ENCODE measurements around the gene RPH3AL.
"Not testable (repeated sequence)": the region's sequence is repeated elsewhere in the genome, so short reads cannot be mapped to it uniquely, and the experiment has no call there.

RPH3AL gene

DNA sequence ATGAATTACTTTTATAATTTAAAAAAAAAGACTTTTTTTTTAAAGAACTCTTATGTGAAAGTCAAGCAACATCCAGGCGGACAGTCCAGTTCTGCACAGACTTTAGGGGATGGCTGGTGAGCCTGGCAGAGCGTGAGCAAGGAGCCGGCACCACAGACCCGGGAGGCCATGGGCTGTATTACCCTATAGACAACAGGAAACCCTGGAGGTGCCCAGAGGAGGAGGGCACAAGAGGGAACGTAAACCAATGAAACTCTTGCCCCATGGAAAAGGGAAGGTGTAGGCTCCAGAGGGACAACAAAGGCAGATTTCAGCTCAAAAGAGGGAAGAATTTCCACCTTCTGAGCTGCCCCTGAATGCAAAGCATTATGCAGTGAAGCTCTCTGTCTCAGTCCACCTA, 25.5 kb upstream of the RPH3AL start:
- no peak for DNase-seq

DNA sequence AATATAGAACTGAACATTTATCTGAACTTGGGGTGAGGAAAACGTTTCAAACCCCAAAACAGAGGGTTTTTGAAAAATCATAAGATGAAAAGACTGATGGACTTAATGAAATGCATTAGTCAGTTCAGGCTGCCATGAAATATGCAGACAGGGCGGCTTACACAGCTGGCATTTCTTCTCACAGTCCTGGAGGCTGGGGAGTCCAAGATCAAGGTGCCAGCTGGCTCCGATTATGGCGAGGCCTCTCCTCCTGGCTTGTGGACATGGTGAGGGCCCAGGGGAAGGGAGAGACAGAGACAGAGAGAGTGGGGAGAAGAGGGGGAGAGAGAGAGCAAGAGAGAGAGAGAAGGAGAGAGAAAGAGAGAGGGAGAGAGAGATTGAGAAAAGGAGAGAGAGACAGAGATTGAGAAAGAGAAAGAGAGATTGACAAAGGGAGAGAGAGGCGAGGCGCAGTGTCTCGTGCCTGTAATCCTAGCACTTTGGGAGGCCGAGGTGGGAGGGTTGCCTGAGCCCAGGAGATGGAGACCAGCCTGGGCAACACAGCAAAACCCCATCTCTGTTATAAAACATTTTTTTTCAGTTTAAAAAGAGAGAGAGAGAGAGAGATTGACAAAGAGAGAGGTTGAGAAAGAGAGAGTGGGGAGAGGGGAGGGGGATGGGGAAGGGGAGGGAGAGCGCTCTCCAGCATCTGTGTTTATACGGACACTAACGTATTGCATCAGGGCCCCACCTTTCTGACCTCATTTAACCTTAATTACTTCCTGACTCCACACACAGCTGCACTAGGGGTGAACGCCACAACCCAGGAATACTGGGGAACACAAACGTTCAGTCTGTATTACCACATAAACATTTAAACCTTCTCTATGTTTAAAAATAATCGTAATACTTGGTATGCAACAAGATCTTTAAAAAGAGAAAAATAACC, 24.6 kb upstream of the RPH3AL start:
- DNase-seq, result no peak

DNA sequence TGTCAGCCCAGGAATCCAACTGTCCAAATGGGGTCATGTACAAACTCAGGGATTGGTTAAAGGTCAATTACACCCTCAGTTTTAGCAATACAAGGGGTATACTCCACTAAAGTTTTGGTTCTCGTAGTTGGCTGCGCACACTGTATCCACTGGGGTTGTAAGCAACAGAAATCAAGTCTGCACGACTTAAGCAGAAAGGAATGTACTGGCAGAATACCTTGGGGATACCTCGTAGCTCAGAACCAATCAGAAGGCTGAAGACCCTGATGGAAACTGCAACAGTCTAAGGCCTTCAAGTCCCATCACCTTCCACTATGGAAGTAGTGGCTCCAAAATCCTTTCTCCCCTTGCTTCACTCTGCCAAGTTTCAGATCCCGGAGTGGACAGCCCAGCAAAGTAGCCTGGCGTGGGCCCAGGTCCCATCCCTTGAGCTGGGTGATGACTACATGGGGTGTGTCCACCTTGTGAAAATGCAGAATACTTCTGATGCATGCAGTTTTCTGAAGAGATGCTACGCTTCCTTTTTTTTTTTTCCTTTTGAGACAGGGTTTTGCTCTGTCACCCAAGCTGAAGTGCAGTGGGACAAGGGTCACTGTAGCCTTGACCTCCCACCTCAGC, 21.1 kb upstream of the RPH3AL start:
- DNase-seq, result no peak

DNA sequence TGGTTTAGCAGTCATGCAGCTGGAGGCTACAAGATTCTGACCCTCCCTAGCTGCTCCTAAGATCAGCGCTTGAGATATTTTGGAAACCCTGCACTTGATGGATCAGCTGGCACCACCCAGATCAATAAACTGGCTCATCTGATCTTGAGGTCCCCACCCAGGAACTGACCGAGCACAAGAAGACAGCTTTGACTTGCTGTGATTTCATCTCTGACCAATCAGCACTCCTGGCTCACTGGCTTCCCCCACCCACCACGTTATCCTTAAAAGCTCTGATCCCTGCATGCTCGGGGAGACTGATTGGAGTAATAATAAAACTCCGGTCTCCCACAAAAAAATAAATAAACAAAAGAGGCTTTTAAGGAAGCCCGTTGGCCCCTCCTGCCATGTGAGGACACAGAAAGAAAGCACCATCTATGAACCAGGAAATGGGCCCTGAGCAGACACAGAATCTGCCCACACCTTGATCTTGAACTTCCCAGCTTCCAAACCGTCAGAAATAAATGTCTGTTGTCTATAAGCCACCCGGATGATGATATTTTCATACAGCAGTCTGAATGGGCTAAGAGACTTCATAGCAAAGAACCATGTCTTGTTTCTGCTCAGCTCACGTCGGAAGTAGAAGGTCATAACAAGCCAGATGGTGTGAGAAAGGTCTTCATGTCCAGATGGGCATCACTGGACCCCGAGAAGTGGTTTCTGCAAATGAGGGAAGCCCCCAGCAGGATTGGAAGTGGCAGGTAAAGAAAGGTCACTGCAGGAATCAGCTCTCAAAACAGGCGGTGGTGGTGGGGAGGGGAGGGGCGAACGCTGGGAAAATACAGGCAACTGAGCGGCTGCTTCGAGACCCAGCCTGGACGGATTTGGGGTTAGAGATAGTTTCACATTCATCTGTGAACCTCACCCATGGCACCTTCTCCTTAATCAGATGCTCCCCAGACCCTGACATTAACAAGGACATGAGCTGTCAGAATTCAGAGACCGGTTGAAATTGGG, 19.8 kb upstream of the RPH3AL start:
- DNase-seq, result no peak

DNA sequence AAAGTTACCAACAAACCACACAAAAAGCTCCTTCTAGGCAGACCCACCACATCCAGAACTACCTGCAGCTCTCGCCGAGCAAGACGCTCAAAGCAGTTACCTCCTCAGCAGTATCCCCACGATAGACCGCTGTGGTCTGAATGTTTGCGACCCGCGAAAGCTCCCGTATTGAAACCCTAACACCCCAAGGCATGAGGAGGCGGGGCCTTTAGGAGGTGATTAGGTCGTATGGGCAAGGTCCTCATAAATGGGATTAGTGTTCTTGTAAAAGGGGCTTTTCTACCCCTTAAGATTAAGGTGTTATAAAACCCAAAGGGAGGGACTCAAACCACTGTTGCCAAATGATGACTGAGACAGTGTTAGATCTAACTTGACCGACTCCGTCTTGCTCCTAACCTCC, 19.0 kb upstream of the RPH3AL start:
- DNase-seq, result no peak

DNA sequence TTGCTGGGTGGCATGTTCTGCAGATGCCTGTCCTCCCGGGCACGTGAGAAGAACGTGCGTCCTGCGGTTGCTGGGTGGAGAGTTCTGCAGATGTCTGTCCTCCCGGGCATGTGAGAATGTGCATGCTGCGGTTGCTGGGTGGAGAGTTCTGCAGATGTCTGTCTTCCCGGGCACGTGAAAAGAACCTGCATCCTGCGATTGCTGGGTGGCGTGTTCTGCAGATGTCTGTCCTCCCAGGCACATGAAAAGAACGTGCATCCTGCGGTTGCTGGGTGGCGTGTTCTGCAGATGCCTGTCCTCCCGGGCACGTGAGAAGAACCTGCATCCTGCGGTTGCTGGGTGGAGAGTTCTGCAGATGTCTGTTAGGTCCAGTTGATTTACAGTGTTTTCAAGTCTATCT, 15.0 kb upstream of the RPH3AL start:
- not testable (repeated sequence) for DNase-seq

DNA sequence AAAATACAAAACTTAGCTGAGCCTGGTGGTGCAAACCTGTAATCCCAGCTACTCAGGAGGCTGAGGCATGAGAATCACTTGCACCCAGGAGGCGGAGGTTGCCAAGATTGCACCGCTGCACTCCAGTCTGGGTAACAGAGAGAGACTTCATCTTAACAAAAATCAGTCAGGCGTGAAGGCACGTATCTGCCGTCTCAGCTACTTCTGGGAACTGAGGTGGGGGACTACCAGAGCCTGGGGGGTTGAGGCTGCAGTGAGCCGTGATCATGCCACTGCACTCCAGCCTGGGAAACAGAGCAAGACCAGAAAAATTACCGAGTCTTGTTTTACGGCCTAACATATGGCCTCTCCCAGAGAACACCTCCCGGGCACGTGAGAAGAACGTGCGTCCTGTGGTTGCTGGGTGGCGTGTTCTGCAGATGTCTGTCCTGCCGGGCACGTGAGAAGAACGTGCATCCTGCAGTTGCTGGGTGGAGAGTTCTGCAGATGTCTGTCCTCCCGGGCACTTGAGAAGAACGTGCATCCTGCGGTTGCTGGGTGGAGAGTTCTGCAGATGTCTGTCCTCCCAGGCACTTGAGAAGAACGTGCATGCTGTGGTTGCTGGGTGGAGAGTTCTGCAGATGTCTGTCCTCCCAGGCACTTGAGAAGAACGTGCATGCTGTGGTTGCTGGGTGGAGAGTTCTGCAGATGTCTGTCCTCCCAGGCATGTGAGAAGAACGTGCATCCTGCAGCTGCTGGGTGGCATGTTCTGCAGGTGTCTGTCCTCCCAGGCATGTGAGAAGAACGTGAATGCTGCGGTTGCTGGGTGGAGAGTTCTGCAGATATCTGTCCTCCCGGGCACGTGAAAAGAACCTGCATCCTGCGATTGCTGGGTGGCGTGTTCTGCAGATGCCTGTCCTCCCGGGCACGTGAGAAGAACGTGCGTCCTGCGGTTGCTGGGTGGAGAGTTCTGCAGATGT, 14.3 kb upstream of the RPH3AL start:
- not testable (repeated sequence) for DNase-seq

DNA sequence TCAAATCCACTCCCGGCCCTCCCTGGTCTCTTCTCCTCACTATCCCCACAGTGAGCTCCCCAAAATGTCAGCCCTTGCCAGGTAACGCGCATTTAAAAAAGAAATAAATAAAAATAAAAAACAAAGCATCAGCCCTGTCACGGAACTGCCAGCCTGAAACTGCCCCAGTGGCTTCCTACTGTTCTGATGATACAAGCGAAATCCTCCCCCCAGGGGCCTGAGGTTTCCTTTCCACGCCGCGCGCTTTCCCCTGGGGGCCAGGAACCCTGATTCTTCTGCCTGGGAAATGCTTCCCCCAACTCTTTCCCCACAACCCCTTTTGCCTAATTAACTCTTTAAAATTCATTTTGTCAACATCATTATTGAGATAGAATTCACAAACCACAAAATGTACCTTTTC, 12.2 kb upstream of the RPH3AL start:
- no peak for DNase-seq

DNA sequence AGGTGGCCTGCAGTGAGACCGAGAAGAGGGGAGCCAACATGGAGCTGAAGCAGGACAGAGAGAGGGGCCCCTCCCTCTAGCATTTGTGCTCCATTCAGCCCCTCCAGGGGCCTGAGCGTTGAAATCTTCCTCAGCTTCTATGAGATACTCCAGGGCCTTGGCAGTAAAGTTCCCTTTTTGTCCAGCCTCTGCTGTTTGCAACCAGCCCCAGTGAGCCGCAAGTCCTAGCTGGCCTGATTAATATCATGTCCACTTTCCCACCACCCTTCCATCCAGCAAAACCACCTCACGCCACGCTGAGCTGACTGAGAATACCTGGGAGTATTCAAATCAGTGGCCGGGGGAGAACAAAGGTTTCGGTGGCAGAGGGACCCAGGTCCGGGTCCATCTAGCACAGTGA, 11.7 kb upstream of the RPH3AL start:
- DNase-seq, result no peak

DNA sequence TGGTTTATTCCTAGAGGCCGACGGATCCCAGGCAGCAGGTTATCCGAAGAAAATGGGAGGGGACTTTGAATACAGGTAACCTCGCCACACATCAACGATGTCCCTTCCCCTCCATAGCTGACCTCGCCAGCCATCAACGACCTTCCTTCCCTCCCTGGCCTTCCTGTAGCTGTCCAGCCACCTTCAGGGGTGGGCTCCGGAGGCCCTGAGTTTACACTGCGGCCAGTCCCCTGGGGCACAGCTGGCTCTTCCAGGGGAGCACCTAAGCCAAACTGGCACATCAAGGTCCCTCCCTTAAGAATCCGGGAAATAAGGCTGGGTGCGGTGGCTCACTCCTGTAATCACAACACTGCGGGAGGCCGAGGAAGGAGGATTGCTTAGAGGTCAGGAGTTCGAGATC, 10.1 kb upstream of the RPH3AL start:
- DNase-seq, result no peak

DNA sequence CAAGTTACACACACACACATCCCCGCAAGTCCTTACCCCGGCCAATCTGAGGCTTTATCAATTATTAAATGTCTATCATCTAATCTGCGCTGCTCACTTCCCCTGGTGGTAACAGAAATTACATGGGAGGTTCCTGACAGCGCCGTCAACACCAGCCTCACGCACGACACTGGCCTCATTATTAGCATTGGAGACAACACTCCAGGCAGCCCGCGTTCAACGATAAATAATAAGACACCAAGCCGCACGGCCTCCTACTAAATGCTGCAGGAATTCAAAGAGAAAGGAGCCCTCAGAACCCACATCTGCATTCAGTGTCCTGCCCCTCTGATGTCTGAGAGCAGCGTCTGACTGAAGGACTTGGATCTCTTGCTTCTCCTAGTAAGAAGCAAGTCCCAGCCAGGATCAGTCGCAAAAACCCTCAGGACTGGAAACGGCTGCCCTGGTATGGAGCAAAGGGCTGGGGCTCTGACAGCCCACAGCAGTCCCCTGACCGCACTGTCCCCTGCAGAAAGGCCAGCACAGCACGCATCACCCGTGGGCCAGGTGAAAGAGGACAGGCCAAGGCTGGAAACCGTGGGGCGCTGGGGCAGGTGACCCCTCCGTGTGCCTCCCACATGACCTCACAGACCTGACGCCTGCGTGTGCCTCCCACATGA, 7.6 kb upstream of the RPH3AL start:
- no peak for DNase-seq

DNA sequence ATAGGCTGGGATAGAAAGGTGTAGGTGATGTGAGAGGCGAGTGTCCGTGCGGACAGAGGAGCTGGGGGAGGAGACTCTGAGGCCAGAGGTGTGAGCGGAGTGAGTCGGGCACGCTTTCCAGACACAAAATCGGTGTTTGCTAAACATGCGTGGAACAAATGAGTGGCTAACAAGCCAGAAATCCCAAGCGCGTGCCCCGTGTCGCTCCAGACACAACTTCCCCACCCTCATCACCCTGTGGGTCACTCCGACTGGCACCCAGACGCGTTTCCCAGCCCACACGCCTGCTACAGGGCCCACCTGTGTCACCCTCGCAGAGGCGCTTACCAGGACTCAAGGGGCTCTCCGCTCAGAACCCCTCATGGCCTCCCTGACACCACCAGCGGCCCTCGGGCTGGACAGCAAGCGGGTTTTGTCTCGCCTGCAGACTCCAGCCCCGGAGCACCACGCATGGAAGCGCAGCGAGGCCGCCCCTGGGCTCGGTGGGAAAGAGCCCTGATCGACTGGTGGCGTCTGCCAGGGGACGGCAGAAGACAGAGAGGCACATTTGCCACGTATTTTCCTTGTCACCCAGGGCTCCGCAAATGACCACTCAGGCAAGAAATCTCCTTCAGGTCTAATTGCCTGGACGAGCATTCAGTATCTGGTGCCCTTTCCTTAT, 6.0 kb upstream of the RPH3AL start:
- no peak for DNase-seq

DNA sequence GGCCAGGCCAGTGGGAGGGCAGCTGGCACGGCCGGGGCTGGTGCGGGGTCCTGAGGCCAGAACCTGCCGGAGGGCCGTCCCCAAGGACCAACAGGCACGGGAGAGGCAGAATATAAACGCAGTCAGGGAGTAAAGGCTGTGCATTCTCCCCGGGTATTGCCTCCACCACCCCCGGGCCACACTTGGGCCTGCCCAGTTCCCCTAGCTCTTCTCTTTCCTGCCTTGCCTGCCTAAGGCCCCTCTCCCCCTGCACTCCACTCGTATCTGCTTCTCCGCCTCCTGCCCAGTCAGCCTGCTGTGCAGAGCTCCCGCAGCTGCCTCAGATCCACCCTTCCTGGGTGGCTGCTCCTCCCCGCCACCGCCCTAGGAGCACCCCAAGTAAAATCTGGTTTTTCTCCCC, 5.0 kb upstream of the RPH3AL start:
- no peak for DNase-seq

DNA sequence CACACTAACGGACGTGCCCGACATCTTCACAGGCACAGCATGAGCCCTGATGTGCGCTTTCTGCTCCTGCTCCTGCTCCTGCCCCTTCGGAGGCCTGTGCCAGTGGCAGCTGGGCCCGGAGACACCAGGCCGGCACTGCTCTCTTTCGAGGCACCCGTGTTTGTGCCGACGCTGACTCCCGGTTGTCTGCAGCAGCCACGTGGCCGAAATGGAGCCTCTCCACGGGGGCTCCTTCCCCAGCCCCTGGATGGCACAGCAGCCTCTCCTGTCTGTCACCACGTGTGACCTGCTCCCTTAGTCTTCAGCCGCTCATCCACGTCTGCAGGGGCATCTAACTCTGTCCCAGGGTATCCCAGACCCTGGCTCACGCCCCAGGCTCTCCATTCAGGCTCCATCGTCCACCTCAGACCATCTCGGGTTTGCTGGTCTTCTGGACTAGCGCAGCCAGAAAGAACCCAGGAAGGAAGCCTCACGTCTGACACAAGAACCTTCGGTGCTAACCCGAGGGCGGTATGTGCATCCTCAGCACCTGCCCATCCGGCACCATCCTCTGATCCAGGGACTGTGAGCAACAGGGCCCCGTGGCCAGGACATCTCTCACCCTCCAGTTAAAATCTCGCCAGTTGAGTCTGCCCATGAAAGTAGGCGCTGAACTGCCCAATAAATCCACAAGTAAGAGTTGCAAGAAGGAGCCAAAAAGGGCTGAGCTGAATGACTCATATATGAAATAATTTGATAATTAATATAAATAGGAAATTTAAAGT, 4.2 kb upstream of the RPH3AL start:
- DNase-seq, result no peak

DNA sequence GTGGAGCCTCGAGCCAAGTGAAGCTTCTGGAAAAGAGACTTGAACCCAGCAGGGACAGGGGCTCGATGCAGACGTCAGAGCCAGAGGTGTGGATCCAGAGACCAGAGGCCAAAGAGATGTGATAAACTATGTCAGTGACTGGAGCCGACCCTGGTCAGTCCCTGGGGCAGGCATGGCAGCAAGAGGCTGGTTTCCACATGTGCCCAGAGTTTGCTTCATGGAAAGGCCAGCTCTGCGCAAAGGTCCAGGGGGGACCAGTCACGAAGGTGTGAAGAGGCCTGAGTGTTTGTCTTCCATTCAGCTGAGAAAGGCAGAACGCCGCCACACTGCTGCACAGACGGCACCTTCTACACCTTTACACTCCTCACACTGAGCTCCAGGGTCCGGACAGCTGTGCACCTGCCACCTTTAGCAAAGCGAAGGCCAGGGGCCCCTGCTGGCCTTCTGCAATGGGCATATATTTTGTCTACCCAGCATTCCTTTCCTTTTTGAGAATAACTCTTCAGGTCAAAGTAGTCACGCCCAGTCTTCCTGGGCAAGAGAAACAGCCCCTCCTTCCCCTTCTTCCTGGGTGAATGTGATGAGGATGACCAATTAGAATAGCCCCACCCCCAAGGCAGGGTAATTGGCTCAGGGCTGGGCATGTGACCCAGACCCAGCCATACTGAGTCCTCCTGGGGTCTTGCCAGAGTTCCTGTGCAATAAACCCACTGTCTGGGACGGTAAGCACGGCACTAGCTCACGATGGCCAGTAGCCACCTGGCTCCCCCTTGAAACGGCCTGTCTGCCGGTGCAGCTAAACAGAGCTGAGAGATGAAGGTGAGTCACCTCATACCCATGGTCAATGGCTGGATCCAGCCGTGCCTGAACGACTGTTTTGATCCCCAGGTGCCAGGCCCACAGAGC, 2.3 kb upstream of the RPH3AL start:
- no peak for DNase-seq

DNA sequence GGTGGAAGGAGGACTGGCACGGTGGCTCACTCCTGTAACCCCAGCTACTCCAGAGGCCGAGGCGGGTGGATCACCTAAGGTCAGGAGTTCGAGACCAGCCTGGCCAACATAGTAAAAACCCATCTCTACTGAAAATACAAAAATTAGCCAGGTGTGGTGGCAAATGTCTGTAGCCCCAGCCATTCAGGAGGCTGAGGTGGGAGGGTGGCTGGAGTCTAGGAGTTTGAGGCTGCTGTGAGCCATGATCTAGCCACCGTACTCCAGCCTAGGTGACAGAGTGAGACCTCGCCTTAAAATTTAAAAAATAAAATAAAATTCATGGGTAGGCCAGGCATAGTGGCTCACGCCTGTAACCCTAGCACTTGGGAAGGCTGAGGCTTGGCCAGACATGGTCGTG, 1.2 kb upstream of the RPH3AL start:
- DNase-seq, result no peak

DNA sequence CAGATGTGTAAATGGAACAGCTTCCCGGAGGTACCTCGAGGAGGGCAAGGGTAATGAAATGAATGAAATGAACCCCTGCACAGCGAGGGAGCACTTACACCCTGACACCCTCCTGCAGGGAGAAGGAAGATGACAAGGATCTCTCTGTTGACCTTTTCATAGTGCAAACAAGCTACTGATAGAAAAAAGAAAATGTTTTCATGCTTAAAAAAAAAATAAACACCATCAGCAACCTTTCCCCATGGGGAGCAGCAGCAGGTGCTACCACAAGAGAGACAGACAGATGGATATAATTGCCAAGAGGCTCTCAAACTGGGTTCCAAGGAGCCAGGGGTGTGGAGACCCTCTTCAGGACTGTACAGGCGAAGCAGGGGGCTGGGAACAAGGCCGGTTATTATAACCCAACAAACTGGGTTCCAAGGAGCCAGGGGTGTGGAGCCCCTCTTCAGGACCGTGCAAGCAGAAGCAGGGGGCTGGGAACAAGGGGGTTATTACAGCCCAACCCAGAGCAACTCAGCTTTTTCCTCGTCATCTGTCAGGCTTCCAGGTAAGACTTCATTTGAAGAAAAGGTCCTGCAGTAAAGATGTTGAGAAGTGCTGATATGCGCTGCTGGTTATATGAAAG, 718 bp upstream of the RPH3AL start:
- peak; percentile 64 for DNase-seq

DNA sequence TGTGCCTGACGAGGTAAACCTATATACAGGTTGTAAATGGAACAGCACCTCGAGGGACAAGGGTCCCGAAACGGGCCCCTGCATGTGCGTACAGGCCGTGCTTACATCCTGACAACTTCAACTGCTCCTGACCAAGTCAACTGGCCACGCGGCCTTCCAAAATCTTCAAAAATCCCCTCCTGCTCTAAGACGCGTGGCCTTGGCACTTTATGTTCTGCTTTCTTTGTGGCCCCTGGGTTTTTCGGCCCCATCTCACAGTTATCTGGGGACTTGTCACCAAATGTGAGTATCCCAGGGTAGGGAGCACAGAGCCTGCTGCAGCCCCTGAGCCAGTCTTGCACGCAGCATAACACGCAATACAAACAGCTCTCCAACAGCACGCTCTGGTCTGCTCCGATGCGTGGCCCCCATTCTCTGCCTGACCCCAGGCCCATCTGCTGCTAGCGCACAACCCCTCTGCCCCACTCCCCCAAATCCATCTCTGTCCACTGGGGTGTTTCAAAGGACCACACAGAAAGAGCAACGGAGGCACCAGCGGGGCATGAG, 659 bp downstream of the RPH3AL start:
- DNase-seq, result no peak

DNA sequence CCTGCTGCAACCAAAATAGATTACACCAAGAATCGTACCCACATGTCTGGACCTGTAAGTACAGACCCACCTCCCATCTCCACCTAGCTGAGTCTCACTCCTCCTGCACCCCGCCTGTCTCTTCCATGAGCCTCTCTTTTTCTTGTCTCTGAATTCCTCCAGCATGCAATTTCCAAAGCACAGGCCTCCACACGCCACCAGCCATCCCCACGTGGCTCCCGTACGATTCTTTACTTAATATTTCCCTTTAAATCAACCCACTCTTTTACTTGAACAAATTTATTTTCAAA, 1.2 kb downstream of the RPH3AL start:
- DNase-seq, result no peak
